Inferior parietal cortex (tissue), 1 donor: ENCODE measurements around the gene GDF11.
A peak's percentile ranks its signal among the peaks of the same experiment; 100 is the strongest.

Source experiments
- DNase-seq: peaks from one replicate; pipeline ENCODE4 v3.0.0-alpha.2; 2016; ENCODE audit errors: extremely low spot score

GDF11 gene

DNA sequence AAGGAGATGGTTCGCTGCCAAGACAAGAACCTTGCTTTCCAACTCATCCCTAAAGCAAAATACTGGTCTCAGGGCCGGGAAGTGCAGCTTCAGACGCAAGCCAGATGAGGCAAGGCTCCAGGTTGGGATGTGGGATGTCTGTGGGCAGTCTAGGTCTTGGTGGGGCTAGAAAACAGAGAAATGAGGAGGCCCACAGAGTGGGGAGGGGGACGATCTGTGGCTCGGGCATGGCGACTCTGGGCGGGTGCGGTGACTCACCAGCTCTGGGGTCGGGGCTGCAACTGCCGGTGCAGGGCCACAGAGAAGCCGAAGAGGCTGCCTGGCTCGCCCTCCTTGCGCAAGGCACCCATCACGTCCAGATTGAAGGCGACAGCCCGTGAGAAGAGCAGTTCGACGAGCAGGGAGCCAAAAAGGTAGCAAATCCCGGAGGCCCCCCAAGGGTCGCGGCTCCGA lies 35.7 kb upstream of the GDF11 start:
- DNase-seq, result no peak

DNA sequence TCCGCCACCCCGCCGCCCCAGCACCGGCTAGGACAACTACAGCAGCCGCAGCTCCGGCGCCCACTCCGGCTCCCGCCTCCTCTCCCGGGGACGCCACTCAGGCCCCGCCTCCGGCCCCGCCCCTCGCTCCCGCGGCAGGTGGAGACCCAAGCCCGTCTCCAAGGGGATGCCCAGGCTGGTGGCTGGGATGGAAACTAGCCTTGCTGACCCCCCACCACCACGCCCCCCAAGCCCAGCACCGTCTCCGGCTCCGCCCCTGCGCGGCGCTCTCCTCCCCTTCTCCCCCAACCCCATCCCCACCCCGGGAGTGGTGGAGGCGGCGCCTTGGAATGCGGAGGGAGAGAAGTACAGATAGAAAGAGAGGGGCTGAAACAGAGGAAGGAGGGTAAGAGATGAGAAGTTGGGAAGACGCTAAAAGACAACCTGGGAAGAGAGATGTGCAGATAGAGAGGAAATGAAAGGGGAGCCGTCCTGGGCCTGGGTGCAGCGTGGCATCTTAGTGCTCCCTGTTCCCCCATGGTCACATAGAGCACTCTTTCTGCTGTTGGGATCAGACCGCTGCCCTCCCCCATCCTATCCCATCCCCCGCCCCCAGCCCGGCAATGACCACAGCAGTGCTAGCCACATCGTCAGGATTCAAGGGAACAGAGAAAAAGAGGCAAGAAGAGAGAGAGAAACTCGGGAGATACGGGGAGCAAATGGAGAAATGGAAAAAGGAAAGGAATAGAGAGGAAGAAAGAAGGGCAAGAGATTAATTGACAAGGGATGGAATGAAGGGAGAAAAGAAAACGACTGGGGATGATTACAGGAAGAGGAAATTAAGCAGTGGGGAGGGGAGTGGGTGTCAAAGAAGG lies 34.9 kb upstream of the GDF11 start, which contains the start of gene ITGA7:
Gene ITGA7, minus strand, starts transcription at position 64 of the 854 bp plus-strand sequence. CDS start 222 bp downstream, outside the sequence.
- no peak for DNase-seq

DNA sequence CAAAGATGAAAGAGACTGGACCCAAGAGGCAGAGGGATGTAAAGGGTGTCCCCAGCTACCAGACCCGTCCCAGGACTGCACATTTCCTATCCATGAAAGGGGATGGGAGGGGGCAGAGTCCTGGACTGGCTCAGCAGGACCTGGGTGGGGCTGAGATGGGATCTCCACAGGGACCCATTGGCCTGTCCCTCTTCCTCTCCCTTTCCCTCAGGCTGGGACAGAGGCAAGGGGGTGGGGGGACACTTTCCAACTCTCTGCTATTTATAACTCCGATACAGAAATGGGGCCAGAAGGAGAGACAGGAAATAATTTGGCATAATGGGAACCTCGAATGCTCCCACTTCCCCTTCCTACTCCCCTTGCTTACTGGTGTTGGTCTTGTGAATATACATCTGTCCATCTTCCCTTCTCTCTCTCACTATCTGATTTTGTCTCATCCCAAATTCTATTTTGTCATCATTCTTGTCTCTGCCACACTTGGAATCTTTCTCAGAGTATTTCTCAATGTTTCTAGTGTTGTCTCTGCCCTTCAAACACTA lies 34.2 kb upstream of the GDF11 start:
- DNase-seq, result no peak

DNA sequence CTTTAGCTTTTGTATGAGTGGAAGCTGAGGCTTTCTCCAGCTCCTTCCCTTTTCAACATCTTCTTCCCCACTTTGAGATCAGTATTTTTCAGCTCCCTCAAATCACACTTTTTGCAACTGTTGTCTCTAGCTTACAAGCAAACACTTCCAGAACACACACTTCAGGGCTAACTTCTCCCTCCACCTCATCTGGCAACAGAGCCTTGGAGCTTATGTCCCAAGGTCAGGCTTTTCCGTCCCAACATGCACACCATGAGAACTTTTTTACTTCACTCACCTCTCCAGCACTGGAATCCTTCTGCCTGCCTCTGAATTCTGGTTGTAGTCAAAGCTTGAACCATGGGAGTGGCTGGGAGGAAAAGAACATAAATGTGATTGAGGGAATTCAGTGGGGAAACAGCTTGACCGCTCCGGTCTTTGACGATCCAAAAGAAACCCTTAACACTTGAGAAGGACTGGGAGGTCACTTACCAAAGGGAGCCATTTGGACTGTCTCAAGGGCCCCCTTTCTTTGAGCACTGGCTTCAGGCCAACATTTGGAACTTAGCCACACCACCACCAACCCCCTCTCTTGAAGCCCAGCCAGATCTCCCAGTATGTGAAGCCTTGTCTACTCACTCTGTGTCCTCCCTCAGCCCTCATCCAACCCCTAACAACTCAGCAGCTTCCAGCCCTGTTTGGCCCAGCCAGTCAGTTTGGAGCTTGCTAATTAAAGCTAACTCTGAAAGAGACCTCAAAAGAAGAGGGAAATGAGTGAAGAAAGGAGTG lies 31.0 kb upstream of the GDF11 start:
- no peak for DNase-seq

DNA sequence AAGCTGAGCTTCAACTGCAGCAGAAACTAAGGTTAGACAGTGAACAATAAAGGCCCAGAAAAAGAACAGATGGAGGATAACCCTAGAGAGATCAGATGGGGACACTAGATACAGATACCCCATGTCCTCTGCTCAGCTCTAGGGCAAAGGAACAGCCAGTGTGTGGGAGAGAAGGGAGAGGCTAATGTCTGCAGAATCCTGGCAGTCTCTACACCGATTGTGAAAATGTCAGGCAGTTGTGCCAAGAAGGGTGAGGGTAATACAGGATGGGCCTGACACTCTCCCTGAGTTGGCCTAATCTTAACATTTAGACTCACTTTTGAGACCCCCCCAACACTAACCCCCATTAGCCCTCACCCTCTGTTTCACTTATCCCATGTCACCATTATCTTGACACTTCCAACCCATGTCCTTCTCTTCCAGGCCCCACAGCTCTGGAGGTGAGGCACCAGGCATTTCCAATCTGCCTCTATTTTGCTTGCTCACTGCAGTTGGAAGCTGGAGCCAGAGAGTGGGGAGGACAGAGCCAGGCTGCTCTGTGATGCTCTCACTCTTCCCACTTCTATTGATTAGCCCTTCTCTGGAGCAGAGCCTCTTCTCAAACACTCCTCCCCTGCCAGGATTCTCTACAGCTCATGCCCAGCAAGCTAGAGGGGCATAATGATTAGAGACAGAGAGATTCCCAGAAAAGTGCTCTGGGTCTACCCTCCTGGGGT lies 30.1 kb upstream of the GDF11 start:
- DNase-seq, result no peak

DNA sequence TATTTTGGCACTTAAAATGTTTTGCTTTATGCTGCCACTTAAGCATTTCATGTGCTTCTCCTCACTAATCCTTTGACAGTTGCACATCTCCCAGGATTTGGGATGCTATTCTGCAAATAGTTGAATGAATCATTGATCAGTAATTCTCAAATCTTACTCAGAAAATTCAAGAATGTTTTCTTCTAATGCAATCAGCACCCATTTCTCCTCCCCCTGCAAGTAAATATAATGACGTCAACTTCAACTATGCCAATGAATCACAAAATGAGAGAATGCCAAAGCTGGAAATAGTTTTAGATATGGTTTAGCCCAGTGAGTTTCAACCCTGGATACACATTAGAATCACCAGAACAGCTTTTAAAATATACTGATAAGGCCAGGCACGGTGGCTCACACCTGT lies 29.2 kb upstream of the GDF11 start:
- no peak for DNase-seq

DNA sequence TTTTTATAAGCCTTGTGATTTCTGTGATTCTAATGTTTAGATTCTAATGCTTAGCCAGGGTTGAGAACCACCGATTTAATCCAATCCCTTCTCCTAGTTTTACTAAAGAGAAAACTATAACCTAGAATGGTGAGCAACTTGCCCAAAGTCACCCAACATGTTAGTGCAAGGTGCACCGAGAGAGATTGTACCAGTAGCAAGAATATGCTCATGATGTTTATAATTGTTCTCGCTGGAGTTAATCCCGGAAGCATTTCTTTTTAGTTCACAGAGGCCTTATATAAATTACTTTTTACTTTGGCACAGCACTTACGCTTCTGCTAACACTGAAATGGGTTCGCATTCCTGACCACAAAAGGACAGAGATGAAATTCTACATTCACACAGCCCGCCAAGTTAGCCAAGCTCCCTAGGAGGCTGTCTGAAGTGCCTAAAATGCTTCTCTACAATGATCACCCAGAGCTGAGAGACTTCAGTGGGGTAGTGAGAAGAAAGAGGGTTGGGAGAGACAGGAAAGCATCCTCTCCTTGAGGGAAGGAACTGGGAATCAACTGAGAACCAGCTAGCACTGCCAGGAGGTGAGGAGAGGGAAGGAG lies 27.7 kb upstream of the GDF11 start:
- DNase-seq, result no peak

DNA sequence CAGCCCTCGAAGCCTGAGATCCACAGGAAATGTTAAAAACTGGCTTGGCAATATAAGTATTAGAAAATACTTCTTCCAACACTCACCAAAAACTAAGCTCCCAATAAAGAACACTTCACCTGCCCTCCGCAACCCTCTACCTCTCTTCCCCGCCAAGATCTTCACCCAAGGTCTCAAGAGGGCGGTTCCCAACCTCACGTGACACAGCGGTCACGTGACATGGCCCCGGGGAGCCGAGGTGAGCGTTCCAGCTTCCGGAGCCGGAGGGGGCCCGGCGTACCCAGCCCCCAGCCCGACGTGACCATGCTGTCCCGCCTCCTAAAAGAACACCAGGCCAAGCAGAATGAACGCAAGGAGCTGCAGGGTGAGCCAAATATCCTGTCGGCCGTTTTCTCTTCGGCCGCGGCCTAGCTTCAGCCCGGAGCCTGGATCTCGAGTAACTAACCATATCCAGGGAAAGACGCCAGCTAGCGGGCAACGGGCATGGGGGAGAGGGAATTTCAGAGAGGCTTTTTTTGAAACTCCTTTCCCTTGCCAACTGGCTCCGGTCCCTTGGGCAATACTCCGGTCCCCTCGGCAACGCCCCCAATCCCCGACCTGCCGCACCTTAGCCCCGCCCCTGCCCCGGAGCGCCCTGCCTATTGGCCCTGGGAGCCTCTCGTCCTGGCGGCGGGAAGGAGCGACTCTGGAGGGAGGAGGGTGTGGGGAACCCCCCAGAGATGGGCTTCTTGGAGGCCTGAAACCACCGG lies 26.9 kb upstream of the GDF11 start, which contains the start of gene BLOC1S1:
Gene BLOC1S1, plus strand, starts transcription at position 214 of the 749 bp plus-strand sequence. Its CDS starts 6 bp downstream, at position 220.
- peak; percentile 96 for DNase-seq

DNA sequence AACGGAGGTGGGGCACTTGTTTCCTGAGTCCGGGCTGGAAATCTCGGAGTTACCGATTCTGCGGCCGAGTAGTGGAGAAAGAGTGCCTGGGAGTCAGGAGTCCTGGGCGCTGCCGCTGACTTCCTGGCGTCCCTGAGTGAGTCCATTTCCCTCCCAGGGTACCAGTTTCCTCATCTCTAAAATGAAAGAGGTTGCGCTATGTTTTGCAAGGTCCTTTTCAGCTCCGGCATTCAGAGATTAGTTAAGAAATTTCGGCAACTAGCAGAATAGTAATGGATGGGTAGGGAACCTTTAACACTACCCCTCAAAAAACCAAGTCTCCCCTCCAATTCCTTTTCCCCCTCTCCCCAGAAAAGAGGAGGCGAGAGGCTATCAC lies 26.4 kb upstream of the GDF11 start:
- DNase-seq, result no peak

DNA sequence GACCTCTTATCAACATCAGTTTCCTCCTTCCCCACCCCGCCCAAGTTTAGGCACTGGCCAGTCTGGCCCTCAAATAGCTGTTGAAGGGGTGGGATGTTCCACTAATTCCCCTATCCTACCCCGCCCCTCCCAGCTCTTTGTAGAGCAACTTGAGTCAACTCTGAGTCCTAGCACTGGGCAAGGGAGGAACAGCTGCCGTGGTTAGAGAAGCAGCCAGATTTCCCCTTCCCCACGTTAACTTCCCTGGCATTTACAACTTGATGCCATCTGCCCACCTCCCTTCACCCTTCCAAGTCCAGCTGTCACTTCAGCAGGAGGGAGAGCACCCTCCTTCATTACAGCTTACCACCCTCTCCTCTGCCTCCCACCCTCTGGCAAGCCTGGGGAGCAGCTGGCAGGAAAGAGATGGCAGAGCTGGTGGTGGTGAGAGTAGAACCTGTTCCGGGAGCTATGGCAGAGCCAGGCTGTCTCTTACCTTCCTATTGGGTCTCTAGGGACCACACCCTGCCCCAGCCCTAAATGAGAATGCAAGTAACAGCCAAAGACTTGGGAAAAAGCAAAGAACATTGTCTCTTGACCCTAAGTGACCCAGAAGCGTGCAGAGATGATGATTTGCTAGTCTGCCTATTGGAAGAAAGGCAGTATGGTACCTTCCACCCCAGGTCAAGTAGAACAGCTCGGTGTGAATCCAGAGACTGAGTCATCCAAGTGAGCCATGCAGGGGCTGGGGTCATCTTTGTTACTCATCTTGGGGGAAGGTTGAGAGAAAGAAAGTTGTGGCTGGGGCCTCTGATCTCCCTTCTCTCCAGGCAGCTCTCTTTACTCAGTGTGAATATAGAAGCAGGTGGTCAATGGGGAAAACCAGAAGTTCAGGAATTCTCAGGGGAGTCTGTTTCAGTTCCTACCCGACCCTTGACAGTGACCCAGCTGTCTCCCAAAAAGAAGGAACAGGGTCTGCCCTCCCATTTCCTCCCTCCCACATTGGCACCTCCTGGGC lies 25.6 kb upstream of the GDF11 start:
- DNase-seq, result no peak

DNA sequence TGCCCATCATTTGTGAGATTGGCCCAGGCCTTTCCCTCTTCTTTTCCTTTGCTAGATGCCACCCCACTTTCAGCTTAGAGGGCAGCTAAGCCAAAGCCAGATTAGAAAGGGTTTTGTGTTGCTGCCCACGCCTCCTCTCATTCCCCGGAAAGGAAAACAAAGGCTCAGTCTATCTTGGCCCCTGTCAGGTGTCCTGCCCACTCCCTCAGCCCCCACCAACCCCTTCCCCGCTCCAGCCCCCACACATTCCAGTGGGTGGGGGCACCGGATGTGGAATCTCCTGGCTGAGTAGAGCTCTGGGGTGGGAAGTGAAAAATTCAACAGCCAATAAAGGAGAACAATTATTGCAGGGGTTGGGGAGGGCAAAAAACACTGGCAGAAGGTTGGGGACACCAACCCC lies 24.9 kb upstream of the GDF11 start:
- no peak for DNase-seq

DNA sequence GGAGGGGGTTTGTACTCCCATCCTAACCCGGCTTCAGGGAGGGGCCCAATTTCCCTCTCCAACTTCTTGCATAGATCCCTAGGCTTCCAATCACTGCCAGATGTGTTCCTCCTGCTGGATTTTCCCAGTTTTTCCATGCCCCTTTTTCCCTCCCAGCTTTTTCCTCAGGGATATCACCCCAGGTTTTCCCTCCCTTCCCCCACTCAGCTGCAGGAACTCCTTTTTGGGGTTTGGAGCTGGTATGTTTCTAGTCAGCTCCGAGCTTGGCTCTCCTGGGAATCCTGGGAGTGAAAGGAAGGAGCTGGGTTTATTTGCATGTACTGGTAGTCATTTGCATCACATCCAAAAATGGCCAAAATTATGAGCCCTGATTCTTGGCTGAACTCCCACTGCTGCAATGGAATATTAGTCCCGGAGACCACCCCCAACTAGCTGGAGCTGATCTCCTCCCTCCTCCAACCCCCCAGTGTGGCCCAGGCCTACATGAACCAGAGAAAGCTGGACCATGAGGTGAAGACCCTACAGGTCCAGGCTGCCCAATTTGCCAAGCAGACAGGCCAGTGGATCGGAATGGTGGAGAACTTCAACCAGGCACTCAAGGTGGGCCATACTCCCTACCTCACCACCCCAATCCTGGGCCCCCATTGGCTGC lies 24.2 kb upstream of the GDF11 start:
- DNase-seq, result no peak

DNA sequence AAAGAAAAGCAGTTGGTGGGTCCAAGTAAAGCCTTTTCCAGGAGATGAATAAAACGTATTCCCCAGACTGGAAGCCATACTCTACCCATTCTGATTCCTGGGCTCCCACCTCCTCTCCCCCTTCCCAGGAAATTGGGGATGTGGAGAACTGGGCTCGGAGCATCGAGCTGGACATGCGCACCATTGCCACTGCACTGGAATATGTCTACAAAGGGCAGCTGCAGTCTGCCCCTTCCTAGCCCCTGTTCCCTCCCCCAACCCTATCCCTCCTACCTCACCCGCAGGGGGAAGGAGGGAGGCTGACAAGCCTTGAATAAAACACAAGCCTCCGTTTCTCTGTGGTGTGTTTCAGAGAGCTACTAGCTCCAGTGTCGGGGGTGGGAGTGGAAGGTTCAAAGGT lies 23.6 kb upstream of the GDF11 start:
- DNase-seq, result no peak

DNA sequence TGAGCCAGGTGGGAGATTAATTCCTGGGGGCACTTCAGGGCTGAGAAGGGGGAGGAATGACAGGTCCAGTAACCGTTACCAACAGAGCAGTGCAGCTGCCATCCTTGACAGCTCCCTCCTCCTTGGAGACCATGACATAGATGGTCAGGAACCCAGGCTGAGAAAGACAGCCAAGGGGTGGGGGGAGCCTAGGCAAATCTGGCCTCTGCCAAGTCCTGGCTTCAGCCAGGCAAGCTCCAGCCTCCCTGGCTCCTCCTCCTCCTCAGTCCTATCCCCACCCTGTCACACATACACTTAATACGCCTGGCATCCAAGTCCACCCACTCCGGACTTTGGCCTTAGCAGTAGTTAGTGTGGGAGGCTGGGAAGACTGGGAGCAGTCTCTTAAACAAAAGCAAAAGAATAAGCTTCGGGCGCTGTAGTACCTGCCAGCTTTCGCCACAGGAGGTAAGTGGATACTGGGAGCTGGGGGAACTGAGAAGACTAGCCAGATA lies 22.8 kb upstream of the GDF11 start, which contains the start of gene RDH5:
Gene RDH5, plus strand, starts transcription at position 323 of the 494 bp plus-strand sequence. CDS start 792 bp downstream, outside the sequence.
- no peak for DNase-seq

DNA sequence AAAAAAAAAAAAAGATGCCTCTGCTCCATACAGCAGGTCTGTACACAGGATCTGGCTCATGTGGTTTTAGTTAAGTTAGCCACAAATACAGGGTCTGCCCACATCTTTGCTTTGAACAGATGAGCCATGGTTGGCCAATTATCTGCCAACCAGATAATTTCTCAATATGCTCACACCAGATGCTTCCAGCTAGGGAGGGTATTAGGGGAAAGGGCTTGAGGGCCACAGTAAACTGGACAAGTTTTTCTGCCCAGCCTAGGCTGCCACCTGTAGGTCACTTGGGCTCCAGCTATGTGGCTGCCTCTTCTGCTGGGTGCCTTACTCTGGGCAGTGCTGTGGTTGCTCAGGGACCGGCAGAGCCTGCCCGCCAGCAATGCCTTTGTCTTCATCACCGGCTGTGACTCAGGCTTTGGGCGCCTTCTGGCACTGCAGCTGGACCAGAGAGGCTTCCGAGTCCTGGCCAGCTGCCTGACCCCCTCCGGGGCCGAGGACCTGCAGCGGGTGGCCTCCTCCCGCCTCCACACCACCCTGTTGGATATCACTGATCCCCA lies 22.0 kb upstream of the GDF11 start:
- DNase-seq, result no peak

DNA sequence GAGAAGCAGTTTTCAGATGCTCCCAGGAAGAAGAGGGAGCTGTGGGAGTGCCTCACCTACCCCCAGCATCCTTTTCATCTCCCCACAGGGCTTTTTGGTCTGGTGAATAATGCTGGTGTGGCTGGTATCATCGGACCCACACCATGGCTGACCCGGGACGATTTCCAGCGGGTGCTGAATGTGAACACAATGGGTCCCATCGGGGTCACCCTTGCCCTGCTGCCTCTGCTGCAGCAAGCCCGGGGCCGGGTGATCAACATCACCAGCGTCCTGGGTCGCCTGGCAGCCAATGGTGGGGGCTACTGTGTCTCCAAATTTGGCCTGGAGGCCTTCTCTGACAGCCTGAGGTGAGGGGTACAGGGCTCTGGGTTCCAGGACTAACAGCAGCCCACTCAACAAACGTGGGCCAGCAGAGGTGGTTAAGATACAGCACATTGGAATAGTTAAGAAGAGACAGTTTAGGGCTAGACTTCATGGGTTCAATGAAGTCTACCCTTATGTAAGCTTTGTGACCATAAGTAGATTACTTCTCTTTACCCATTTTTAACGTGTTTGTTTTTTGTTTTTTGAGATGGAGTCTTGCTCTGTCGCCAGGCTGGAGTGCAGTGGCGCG lies 21.2 kb upstream of the GDF11 start:
- no peak for DNase-seq

DNA sequence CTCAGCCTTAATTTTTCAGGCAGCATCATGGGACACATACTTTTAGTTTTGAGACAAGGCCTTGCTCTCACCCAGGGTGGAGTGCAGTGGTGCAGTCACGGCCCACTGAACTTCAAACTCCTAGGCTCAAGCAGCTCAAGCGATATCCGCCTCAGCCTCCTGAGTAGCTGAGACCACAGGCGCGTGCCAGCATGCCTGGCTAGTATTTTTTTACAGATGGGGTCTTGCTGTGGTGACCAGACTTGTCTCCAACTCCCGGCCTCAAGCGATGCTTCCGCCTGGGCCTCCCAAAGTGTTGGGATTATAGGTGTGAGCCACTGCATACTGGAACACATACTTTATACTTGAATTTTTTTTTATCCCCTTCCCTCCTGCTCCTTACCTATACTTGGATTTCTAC lies 20.0 kb upstream of the GDF11 start:
- no peak for DNase-seq
